HEK293 (cell line): Measurements from ENCODE around the gene GANAB.
A peak's percentile ranks its signal among the peaks of the same experiment; 100 is the strongest.

Experiments used
- CTCF ChIA-PET: fragments of 350-600 bp; formaldehyde crosslinking; extraction: SDS; loops from one replicate; lab custom pipeline; 2021; ENCODE audit warnings: antibody characterized with exemption; lab: Yijun Ruan, JAX
- POLR2A ChIA-PET: fragments of 300-600 bp; formaldehyde crosslinking; extraction: SDS; loops from one replicate; lab custom pipeline; 2020; ENCODE audit warnings: antibody characterized with exemption, inconsistent platforms; lab: Yijun Ruan, JAX
- H3K27ac ChIP-seq: fragments of 200-500 bp; sonication (Bioruptor generic); 2 replicates; pipeline ENCODE4 v1.5.1; 2014; ENCODE audit warnings: low read depth, low read length, control low read depth, inconsistent platforms; ENCODE audit errors: extremely low read depth
- H3K36me3 ChIP-seq, 2 experiments: fragments of 200-500 bp in 1 of 2; sonication (Bioruptor generic) in 1 of 2; 1 replicate in 1 of 2; 2 replicates in 1 of 2; pipeline ENCODE4 v1.5.1; 2014 to 2017; ENCODE audit warnings: inconsistent platforms in 2 of 2, low read length in 2 of 2; ENCODE audit not compliant: control insufficient read depth in 2 of 2, insufficient read depth in 1 of 2
- H3K4me1 ChIP-seq: fragments of 200-500 bp; sonication (Bioruptor generic); 2 replicates; pipeline ENCODE4 v1.5.1; 2014; ENCODE audit warnings: mild to moderate bottlenecking, low read length, inconsistent platforms; ENCODE audit not compliant: control insufficient read depth, insufficient read depth
- H3K4me3 ChIP-seq: 2 replicates; pipeline ENCODE4 v1.5.1; 2011; ENCODE audit warnings: low read depth, mild to moderate bottlenecking, control low read depth, low read length, moderate library complexity
- H3K9me3 ChIP-seq: fragments of 200-500 bp; sonication (Bioruptor generic); 2 replicates; pipeline ENCODE4 v1.5.1; 2014; ENCODE audit warnings: low read depth, low read length, inconsistent platforms; ENCODE audit not compliant: control insufficient read depth, insufficient read depth
- AEBP2 ChIP-seq: fragments of 450-650 bp; formaldehyde crosslinking; IDR thresholded peaks from 2 replicates; pipeline ENCODE4 v1.5.1; 2016; ENCODE audit warnings: missing biosample characterization, missing genetic modification characterization, borderline replicate concordance
- CTCF ChIP-seq: fragments of 450-650 bp; formaldehyde crosslinking; IDR thresholded peaks from 2 replicates; pipeline ENCODE4 v1.5.1; 2016; ENCODE audit warnings: missing biosample characterization, missing genetic modification characterization
- EGR2 ChIP-seq: fragments of 450-650 bp; formaldehyde crosslinking; IDR thresholded peaks from 2 replicates; pipeline ENCODE4 v1.5.1; 2016; ENCODE audit warnings: low read depth, missing biosample characterization, missing genetic modification characterization
- ELK4 ChIP-seq: IDR thresholded peaks from 2 replicates; pipeline ENCODE4 v1.6.1; 2011; ENCODE audit warnings: mild to moderate bottlenecking, low read depth, low read length, borderline replicate concordance
- HOXA7 ChIP-seq: sonication (generic); formaldehyde crosslinking; IDR thresholded peaks from 2 replicates; pipeline ENCODE4 v1.8.1; 2022; ENCODE audit warnings: missing genetic modification reagents, borderline replicate concordance
- KLF1 ChIP-seq: fragments of 450-650 bp; formaldehyde crosslinking; IDR thresholded peaks from 2 replicates; pipeline ENCODE4 v1.5.1; 2016; ENCODE audit warnings: missing biosample characterization, missing genetic modification characterization
- SETDB1 ChIP-seq: IDR thresholded peaks from one replicate; pipeline ENCODE4 v1.6.1; 2017; ENCODE audit warnings: mild to moderate bottlenecking, low read length, moderate library complexity, mixed read lengths; ENCODE audit not compliant: insufficient read length
- TRIM28 ChIP-seq: IDR thresholded peaks from 2 replicates; pipeline ENCODE4 v1.6.1; 2011; ENCODE audit warnings: low read length, control low read depth, borderline replicate concordance
- WT1 ChIP-seq: fragments of 450-650 bp; formaldehyde crosslinking; IDR thresholded peaks from 2 replicates; pipeline ENCODE4 v1.5.1; 2016; ENCODE audit warnings: missing biosample characterization, missing genetic modification characterization
- ZBTB11 ChIP-seq: fragments of 450-650 bp; formaldehyde crosslinking; conservative IDR thresholded peaks from 2 replicates; pipeline ENCODE4 v1.5.1; 2016; ENCODE audit warnings: low read depth, missing biosample characterization, missing genetic modification characterization
- ZBTB20 ChIP-seq: fragments of 450-650 bp; formaldehyde crosslinking; IDR thresholded peaks from 2 replicates; pipeline ENCODE4 v1.5.1; 2016; ENCODE audit warnings: missing biosample characterization, missing genetic modification characterization
- ZBTB7A ChIP-seq: fragments of 450-650 bp; formaldehyde crosslinking; IDR thresholded peaks from 2 replicates; pipeline ENCODE4 v1.5.1; 2016; ENCODE audit warnings: low read depth, missing biosample characterization, missing genetic modification characterization
- ZFHX2 ChIP-seq: fragments of 450-650 bp; formaldehyde crosslinking; conservative IDR thresholded peaks from 2 replicates; pipeline ENCODE4 v1.5.1; 2016; ENCODE audit warnings: missing biosample characterization, missing genetic modification characterization
- ZNF169 ChIP-seq: fragments of 450-650 bp; formaldehyde crosslinking; IDR thresholded peaks from 2 replicates; pipeline ENCODE4 v1.5.1; 2016; ENCODE audit warnings: missing biosample characterization, missing genetic modification characterization
- ZNF175 ChIP-seq: fragments of 450-650 bp; formaldehyde crosslinking; IDR thresholded peaks from 2 replicates; pipeline ENCODE4 v1.5.1; 2016; ENCODE audit warnings: missing biosample characterization, missing genetic modification characterization
- ZNF202 ChIP-seq: fragments of 450-650 bp; formaldehyde crosslinking; IDR thresholded peaks from 2 replicates; pipeline ENCODE4 v1.5.1; 2016; ENCODE audit warnings: missing biosample characterization, missing genetic modification characterization, borderline replicate concordance
- ZNF37A ChIP-seq: fragments of 450-650 bp; IDR thresholded peaks from 2 replicates; pipeline ENCODE4 v1.5.1; 2018; ENCODE audit warnings: missing biosample characterization, missing genetic modification characterization
- ZNF473 ChIP-seq: fragments of 450-650 bp; formaldehyde crosslinking; IDR thresholded peaks from 2 replicates; pipeline ENCODE4 v1.5.1; 2017; ENCODE audit warnings: missing biosample characterization, missing genetic modification characterization
- ZNF514 ChIP-seq: fragments of 450-650 bp; formaldehyde crosslinking; IDR thresholded peaks from 2 replicates; pipeline ENCODE4 v1.5.1; 2016; ENCODE audit warnings: missing biosample characterization, missing genetic modification characterization
- ZNF544 ChIP-seq: fragments of 450-650 bp; formaldehyde crosslinking; IDR thresholded peaks from 2 replicates; pipeline ENCODE4 v1.5.0; 2017; ENCODE audit warnings: missing biosample characterization, missing genetic modification characterization
- ZNF560 ChIP-seq: fragments of 450-650 bp; formaldehyde crosslinking; IDR thresholded peaks from 2 replicates; pipeline ENCODE4 v1.5.1; 2017; ENCODE audit warnings: missing biosample characterization, missing genetic modification characterization, borderline replicate concordance
- ZNF580 ChIP-seq: fragments of 450-650 bp; formaldehyde crosslinking; IDR thresholded peaks from 2 replicates; pipeline ENCODE4 v1.5.1; 2016; ENCODE audit warnings: missing biosample characterization, missing genetic modification characterization
- ZNF585B ChIP-seq: fragments of 450-650 bp; formaldehyde crosslinking; IDR thresholded peaks from 2 replicates; pipeline ENCODE4 v1.5.1; 2016; ENCODE audit warnings: missing biosample characterization, missing genetic modification characterization
- ZNF660 ChIP-seq: fragments of 450-650 bp; IDR thresholded peaks from 2 replicates; pipeline ENCODE4 v1.5.1; 2018; ENCODE audit warnings: missing biosample characterization, mild to moderate bottlenecking, missing genetic modification characterization
- ZNF707 ChIP-seq: fragments of 450-650 bp; formaldehyde crosslinking; IDR thresholded peaks from 2 replicates; pipeline ENCODE4 v1.5.1; 2016; ENCODE audit warnings: missing biosample characterization, missing genetic modification characterization
- ZNF747 ChIP-seq: fragments of 450-650 bp; formaldehyde crosslinking; IDR thresholded peaks from 2 replicates; pipeline ENCODE4 v1.5.1; 2016; ENCODE audit warnings: missing biosample characterization, missing genetic modification characterization

Gene GANAB

GRCh38 chr11:62603776-62604299 lies 42.6 kb downstream of the GANAB start:
- no peak overlapping the region for H3K27ac ChIP-seq
- H3K4me1 ChIP-seq: no peaks in the 10 kb centered on the region
- TF ChIP-seq ZNF473 (no peak), ZBTB11 (no peak), EGR2 (tag by site-specific recombination) (no peak), ZNF514 (tag by site-specific recombination) (no peak), ZNF660 (no peak), HOXA7 (CRISPR knock-in tag) (no peak), ZNF544 (tag by site-specific recombination) (no peak), ZNF175 (tag by site-specific recombination) (no peak), ZBTB20 (tag by site-specific recombination) (no peak), ZNF560 (no peak), ZNF747 (tag by site-specific recombination) (no peak), TRIM28 (no peak), ZBTB7A (no peak), ZNF585B (tag by site-specific recombination) (no peak), AEBP2 (tag by site-specific recombination) (no peak), SETDB1 (no peak), ZFHX2 (tag by site-specific recombination) (no peak), CTCF (no peak), ZNF169 (no peak), WT1 (tag by site-specific recombination) (no peak)
- no peaks in the 10 kb centered on the region for H3K9me3 ChIP-seq
- no peak overlapping the region for H3K4me3 ChIP-seq
- peaks cover 0 to 56% of the 10 kb centered on the region in 2 experiments; a peak in 1 of 3 replicates for H3K36me3 ChIP-seq
- POLR2A ChIA-PET: interaction anchor here (0.6 to 3.1 kb wide), 5 partner anchors 12 to 61 kb away, joined by 3 to 21 read pairs (median 4); partner anchors contain the start of genes B3GAT3, C11orf98, CSKMT and EEF1G
- CTCF ChIA-PET: interaction anchor here (0.8 to 2.4 kb wide), 5 partner anchors 8 to 18 kb away, joined by 3 to 11 read pairs (median 3); partner anchors contain the start of gene B3GAT3

GRCh38 chr11:62603072-62603408 lies 43.4 kb downstream of the GANAB start:
- H3K4me1 ChIP-seq: no peaks in the 10 kb centered on the region
- peaks cover 3 to 57% of the 10 kb centered on the region in 2 experiments; a peak in 2 of 3 replicates for H3K36me3 ChIP-seq
- H3K9me3 ChIP-seq: no peaks in the 10 kb centered on the region
- TF ChIP-seq ELK4 (no peak), ZNF37A (tag by site-specific recombination) (no peak), KLF1 (tag by site-specific recombination) (peak; percentile 70), ZNF580 (tag by site-specific recombination) (no peak), ZNF707 (tag by site-specific recombination) (no peak), ZNF202 (no peak)
- TF ChIP-seq, all 188 proteins: peak for 1
- H3K27ac ChIP-seq: no peak overlapping the region
- H3K4me3 ChIP-seq: no peak overlapping the region
- ChIA-PET CTCF (interaction anchor here (0.8 to 2.4 kb wide), 6 partner anchors 9 to 19 kb away, joined by 3 to 12 read pairs (median 4); partner anchors contain the start of gene B3GAT3), POLR2A (interaction anchor here (0.5 to 3.1 kb wide), 5 partner anchors 11 to 208 kb away, joined by 3 to 21 read pairs (median 4); partner anchors contain the start of genes B3GAT3, C11orf98, CSKMT and TUT1)
